ENCODE data around the gene ZBTB24. TPM values are rescaled to one million over a fixed set of nuclear protein-coding genes. Genes with fewer than 3 reads are reported as not detected.

The ZBTB24 gene
- total RNA-seq, 1 donor from 2014 or later: 25.4 TPM

DNA sequence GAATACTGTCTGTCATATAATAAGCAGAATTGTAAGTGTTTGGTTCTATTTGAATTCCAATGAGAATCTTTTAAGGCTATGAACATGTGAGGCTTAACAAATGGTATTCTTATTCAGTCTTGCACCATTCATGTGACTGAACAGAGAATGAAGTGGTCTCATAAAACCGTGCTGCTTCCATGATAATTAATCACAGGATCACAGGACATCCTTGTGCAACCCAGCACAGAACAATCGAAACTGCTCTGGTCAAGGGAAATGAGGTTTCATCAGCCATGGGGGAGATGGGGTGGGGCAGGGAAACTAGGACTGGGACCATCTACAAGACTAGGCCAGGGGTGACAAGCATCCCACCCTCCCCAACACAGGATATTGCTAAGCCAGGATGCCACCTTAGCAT, 48.6 kb downstream of the ZBTB24 start:
- Mint-ChIP-seq H3K36me3 (ENCODE audit: low read depth) (no peaks in the 10 kb centered on the region), H3K4me1 (peaks cover 2% of the 10 kb centered on the region), H3K27me3 (peaks cover 3% of the 10 kb centered on the region), H3K9me3 (no peaks in the 10 kb centered on the region), H3K27ac (no peak overlapping the region), H3K4me3 (no peak overlapping the region)
- ATAC-seq (ENCODE audit: low read depth) (no peak), DNase-seq (no peak)
- intact Hi-C loops (cut with micrococcal nuclease): no loop called here
- no peak for TF ChIP-seq CTCF (IDR thresholded peaks at IDR 0.05)
- ChIA-PET CTCF (no interaction called here), POLR2A (interaction anchor here (0.7 kb wide), 1 partner anchor 8 kb away, joined by 9 read pairs; no protein-coding TSS in a partner anchor)

DNA sequence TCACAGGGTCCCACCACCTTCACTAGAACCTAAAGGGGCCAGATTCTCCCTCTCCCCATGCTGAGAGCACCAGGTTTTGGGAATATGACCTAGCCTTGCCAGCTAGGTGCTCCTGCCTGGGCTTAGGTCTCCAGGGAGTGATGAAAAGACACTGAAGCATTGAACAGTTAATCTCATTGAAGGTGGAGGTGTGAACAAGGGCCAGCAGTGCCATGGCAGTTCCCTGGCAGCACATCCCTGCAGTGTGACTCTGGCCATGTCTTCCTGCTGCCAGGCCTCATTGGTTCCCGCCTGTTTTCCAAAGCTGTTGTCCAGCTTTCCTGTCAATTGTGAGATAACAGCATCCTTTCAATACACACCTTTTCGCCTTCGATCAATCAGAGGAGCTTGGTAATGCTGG, 53.5 kb downstream of the ZBTB24 start:
- no peak for ATAC-seq (ENCODE audit: low read depth)
- Mint-ChIP-seq H3K4me3 (no peak overlapping the region), H3K27me3 (peaks cover 3% of the 10 kb centered on the region), H3K27ac (no peak overlapping the region), H3K9me3 (no peaks in the 10 kb centered on the region), H3K4me1 (no peaks in the 10 kb centered on the region), H3K36me3 (ENCODE audit: low read depth) (no peaks in the 10 kb centered on the region)
- DNase-seq: no peak
- ChIA-PET POLR2A (no interaction called here), CTCF (no interaction called here)
- no peak for TF ChIP-seq CTCF (IDR thresholded peaks at IDR 0.05)
- intact Hi-C loops (cut with micrococcal nuclease): no loop called here

DNA sequence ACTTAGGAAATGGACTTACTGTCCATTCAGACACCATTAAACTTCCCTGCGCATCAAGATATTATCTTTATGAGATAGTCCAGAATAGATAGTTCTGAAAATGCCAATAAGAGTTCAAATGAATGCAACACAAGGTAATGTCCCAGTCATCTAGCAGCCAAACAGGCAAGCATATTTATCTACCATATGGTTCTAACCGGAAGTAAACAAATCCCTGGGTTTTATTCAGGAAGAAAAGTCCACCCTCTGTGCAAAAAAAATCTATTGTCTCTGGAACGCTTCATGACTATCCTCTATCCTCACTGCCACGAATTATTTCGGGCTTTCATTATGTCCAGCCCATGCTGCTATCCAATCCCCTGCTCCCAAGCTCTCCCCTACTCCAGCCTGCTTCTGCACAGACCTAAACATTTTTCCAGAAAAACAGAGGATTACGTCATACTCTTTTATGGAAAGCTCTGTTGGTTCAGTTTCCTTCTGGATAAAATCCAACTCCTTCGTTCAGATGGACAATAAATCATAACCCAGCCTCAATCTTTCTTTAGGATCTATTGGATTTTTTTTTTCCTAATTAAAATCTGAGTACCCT, 54.0 kb downstream of the ZBTB24 start:
- Mint-ChIP-seq H3K27me3 (peaks cover 3% of the 10 kb centered on the region), H3K4me3 (no peak overlapping the region), H3K27ac (no peak overlapping the region), H3K9me3 (no peaks in the 10 kb centered on the region), H3K36me3 (ENCODE audit: low read depth) (no peaks in the 10 kb centered on the region), H3K4me1 (peaks cover 3% of the 10 kb centered on the region)
- ChIA-PET CTCF (no interaction called here), POLR2A (no interaction called here)
- no peak for TF ChIP-seq CTCF (IDR thresholded peaks at IDR 0.05)
- no peak for DNase-seq
- no peak for ATAC-seq (ENCODE audit: low read depth)
- intact Hi-C loops (cut with micrococcal nuclease): no loop called here

- ChIA-PET CTCF (no interaction called here), POLR2A (no interaction called here)
- Mint-ChIP-seq H3K9me3 (no peaks in the 10 kb centered on the region), H3K4me1 (peaks cover 6% of the 10 kb centered on the region), H3K4me3 (no peak overlapping the region), H3K36me3 (ENCODE audit: low read depth) (no peaks in the 10 kb centered on the region), H3K27me3 (peaks cover 3% of the 10 kb centered on the region), H3K27ac (no peak overlapping the region)
- intact Hi-C loops (cut with micrococcal nuclease): no loop called here
- DNase-seq: no peak
- ATAC-seq (ENCODE audit: low read depth): no peak
- no peak for TF ChIP-seq CTCF (IDR thresholded peaks at IDR 0.05)
Observed at GRCh38 chr6:109424946-109425345, 58.1 kb downstream of the ZBTB24 start.

DNA sequence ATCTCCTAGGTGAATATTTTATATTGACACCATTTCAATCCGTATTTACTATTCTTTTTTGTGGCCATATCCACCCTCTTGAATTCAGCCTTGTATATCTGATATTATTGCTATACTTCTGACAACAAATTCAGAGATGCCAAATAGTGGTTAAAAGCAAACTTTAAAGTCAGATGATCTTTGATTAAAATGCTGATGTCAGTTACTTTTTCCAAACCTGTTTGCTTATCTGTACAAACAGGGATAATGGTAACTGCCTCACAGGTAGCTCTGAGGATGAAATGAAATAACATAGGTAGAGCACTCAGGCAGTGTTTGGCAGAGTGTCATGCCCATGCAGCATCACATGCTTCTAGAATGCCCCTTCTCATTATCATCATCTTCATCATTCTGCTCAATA, 61.8 kb downstream of the ZBTB24 start:
- no peak for DNase-seq
- H3K27me3 Mint-ChIP-seq: no peaks in the 10 kb centered on the region
- CTCF ChIA-PET: no interaction called here
- no peaks in the 10 kb centered on the region for H3K9me3 Mint-ChIP-seq
- no peak overlapping the region for H3K4me3 Mint-ChIP-seq
- H3K4me1 Mint-ChIP-seq: peaks cover 6% of the 10 kb centered on the region
- POLR2A ChIA-PET: no interaction called here
- no peak for TF ChIP-seq CTCF (IDR thresholded peaks at IDR 0.05)
- H3K36me3 Mint-ChIP-seq (ENCODE audit: low read depth): no peaks in the 10 kb centered on the region
- no peak overlapping the region for H3K27ac Mint-ChIP-seq
- intact Hi-C loops (cut with micrococcal nuclease): no loop called here
- ATAC-seq (ENCODE audit: low read depth): no peak

Data from activated B cell treated with CpG ODN at 0.5 μM for 24 hours (primary cell).